Neural progenitor cell (in vitro differentiated cells): ENCODE measurements around the gene URGCP. TPM values are rescaled to one million over a fixed set of nuclear protein-coding genes. Genes with fewer than 3 reads are reported as not detected.

Source experiments
- DNase-seq: peaks from one replicate; pipeline ENCODE4 v3.0.0-alpha.2; 2016; ENCODE audit warnings: low spot score
- H2AFZ ChIP-seq: fragments of 200-600 bp; sonication (generic); replicated peaks from 2 replicates; pipeline ENCODE4 v1.6.1; 2016; ENCODE audit warnings: antibody characterized with exemption
- H3F3A ChIP-seq: fragments of 200-600 bp; sonication (generic); 2 replicates; pipeline ENCODE4 v1.6.1; 2016; ENCODE audit warnings: antibody characterized with exemption, low read depth
- H3K27ac ChIP-seq: fragments of 200-600 bp; sonication (generic); 2 replicates; pipeline ENCODE4 v1.5.1; 2016; ENCODE audit warnings: mild to moderate bottlenecking
- H3K27me3 ChIP-seq: fragments of 200-600 bp; sonication (generic); 2 replicates; pipeline ENCODE4 v1.6.1; 2016; ENCODE audit warnings: mild to moderate bottlenecking, moderate library complexity
- H3K36me3 ChIP-seq: fragments of 200-600 bp; sonication (generic); 2 replicates; pipeline ENCODE4 v1.5.1; 2016
- H3K4me1 ChIP-seq: fragments of 200-600 bp; sonication (generic); 2 replicates; pipeline ENCODE4 v1.6.1; 2016; ENCODE audit warnings: mixed run types
- H3K4me2 ChIP-seq: fragments of 200-600 bp; sonication (generic); 2 replicates; pipeline ENCODE4 v1.6.1; 2016
- H3K4me3 ChIP-seq: fragments of 200-600 bp; sonication (generic); 2 replicates; pipeline ENCODE4 v1.5.1; 2016
- H3K79me2 ChIP-seq: fragments of 200-600 bp; sonication (generic); 2 replicates; pipeline ENCODE4 v1.6.1; 2016; ENCODE audit warnings: low read depth
- H3K9ac ChIP-seq: fragments of 200-600 bp; sonication (generic); 2 replicates; pipeline ENCODE4 v1.6.1; 2016
- H3K9me3 ChIP-seq: fragments of 200-600 bp; sonication (generic); 2 replicates; pipeline ENCODE4 v1.5.1; 2016; ENCODE audit warnings: low read depth
- H4K20me1 ChIP-seq: fragments of 200-600 bp; sonication (generic); 2 replicates; pipeline ENCODE4 v1.6.1; 2016; ENCODE audit warnings: low read depth
- H3K27ac Mint-ChIP-seq: 3 replicates; pipeline ENCODE4 v1.8.0; 2021; ENCODE audit warnings: mixed read lengths
- H3K27me3 Mint-ChIP-seq: 2 replicates; pipeline ENCODE4 v1.8.0; 2022; ENCODE audit warnings: low read depth, mild to moderate bottlenecking, inconsistent platforms, moderate library complexity, mixed read lengths; ENCODE audit not compliant: insufficient read depth
- H3K36me3 Mint-ChIP-seq: 3 replicates; pipeline ENCODE4 v1.8.0; 2021; ENCODE audit warnings: mixed read lengths
- H3K4me1 Mint-ChIP-seq: 3 replicates; pipeline ENCODE4 v1.8.0; 2021; ENCODE audit warnings: mixed read lengths
- H3K4me3 Mint-ChIP-seq: 3 replicates; pipeline ENCODE4 v1.8.0; 2021; ENCODE audit warnings: mild to moderate bottlenecking, moderate library complexity, mixed read lengths
- H3K9me3 Mint-ChIP-seq: 3 replicates; pipeline ENCODE4 v1.8.0; 2020; ENCODE audit warnings: mixed read lengths
- CTCF ChIP-seq: fragments of 200-600 bp; sonication (generic); IDR thresholded peaks from 2 replicates; pipeline ENCODE4 v1.5.1; 2017; ENCODE audit warnings: antibody characterized with exemption, mild to moderate bottlenecking
- EZH2 ChIP-seq: fragments of 200-600 bp; sonication (generic); IDR thresholded peaks from 2 replicates; pipeline ENCODE4 v1.6.1; 2017; ENCODE audit warnings: antibody characterized with exemption, mild to moderate bottlenecking, moderate library complexity
- EZH2phosphoT487 ChIP-seq: fragments of 200-600 bp; sonication (generic); IDR thresholded peaks from 2 replicates; pipeline ENCODE4 v1.6.1; 2017; ENCODE audit warnings: antibody characterized with exemption
- total RNA-seq: library from RNA; depleted of rRNA; stranded (reverse); fragments of >200 nt; gene quantifications from 2 replicates; pipeline ENCODE4 v1.2.3, GENCODE V29; 2015; ENCODE audit warnings: low replicate concordance

Gene URGCP
- total RNA-seq, 1 donor from 2014 or later: 9.2 TPM

DNA sequence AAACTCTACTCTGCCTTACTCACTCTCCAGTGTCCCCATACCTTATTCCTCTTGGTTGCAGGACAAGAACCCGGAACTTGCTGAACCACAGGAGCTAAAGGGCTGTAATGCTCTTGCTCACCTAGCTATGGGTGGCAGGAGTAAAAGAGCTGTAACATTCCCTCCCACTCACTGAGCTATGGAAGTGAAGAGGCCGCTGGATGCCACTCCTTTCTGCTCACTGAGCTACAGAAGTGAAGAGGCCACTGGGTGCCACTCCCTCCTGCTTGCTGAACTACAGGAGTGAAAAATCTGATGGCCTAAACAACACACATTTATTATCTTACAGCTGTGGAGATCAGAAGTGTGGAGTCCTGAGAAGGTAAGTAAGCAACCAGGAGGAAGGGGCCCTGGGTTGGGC, 54.6 kb downstream of the URGCP start:
- peaks cover 2% of the 10 kb centered on the region for H3K27me3 Mint-ChIP-seq
- TF ChIP-seq CTCF (no peak), EZH2phosphoT487 (no peak), EZH2 (no peak)
- no peak overlapping the region for H3K27ac Mint-ChIP-seq
- no peak overlapping the region for H3K4me3 Mint-ChIP-seq
- Histone ChIP-seq H3K4me2 (no peak overlapping the region), H3K4me3 (no peak overlapping the region), H3K9me3 (no peaks in the 10 kb centered on the region), H4K20me1 (no peaks in the 10 kb centered on the region), H3K27ac (no peak overlapping the region), H3K4me1 (no peaks in the 10 kb centered on the region), H2AFZ (no peak overlapping the region), H3K27me3 (no peaks in the 10 kb centered on the region), H3F3A (no peaks in the 10 kb centered on the region), H3K36me3 (no peaks in the 10 kb centered on the region), H3K79me2 (no peaks in the 10 kb centered on the region), H3K9ac (no peak overlapping the region)
- no peaks in the 10 kb centered on the region for H3K4me1 Mint-ChIP-seq
- DNase-seq: no peak
- no peaks in the 10 kb centered on the region for H3K36me3 Mint-ChIP-seq
- no peaks in the 10 kb centered on the region for H3K9me3 Mint-ChIP-seq

DNA sequence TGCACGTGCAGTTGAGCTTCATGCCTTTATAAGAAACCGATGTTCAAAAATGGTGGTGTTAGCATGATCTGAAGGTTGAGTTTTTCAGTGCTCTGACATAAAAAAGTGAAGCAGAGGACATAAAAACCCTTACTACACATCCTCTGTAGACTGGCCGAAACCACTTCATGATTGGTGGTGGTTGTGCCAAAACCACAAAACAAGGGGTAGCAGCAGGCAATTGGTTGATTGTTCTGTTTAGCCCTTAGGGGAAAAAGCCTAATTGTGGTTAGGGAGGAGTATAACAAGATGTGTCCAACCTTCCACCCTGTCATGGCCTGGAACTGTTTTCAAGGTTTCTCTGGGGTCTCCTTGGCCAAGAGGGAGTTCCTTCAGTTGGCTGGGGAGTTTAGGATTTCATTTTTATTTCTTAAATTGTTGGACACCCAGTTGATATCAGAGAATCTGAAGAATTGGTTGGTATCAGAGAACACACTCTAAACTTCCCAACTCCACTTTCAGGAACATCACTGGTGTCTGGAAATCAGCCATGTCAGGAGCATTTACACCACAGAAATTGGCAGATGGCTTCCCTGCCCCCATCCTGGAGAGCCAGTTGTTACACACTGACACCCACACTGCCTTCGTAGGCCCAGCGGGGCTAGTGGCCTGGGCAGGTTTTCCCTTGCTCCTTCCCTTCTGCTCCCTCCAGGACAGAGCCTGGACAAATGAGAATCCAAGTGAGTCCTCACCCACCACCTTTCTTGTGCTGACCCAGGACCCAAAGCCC, 55.9 kb downstream of the URGCP start:
- Histone ChIP-seq H3F3A (no peaks in the 10 kb centered on the region), H3K4me1 (no peaks in the 10 kb centered on the region), H4K20me1 (no peaks in the 10 kb centered on the region), H3K4me2 (no peak overlapping the region), H3K36me3 (no peaks in the 10 kb centered on the region), H3K79me2 (no peaks in the 10 kb centered on the region), H2AFZ (no peak overlapping the region), H3K4me3 (no peak overlapping the region), H3K27me3 (no peaks in the 10 kb centered on the region), H3K9me3 (no peaks in the 10 kb centered on the region), H3K9ac (no peak overlapping the region), H3K27ac (no peak overlapping the region)
- no peaks in the 10 kb centered on the region for H3K27me3 Mint-ChIP-seq
- no peaks in the 10 kb centered on the region for H3K36me3 Mint-ChIP-seq
- H3K4me3 Mint-ChIP-seq: no peak overlapping the region
- no peak for DNase-seq
- no peaks in the 10 kb centered on the region for H3K9me3 Mint-ChIP-seq
- no peaks in the 10 kb centered on the region for H3K4me1 Mint-ChIP-seq
- no peak overlapping the region for H3K27ac Mint-ChIP-seq
- no peak for TF ChIP-seq CTCF
- no peak for TF ChIP-seq EZH2phosphoT487
- TF ChIP-seq EZH2: no peak

- no peaks in the 10 kb centered on the region for H3K4me1 ChIP-seq
- H3K4me1 Mint-ChIP-seq: no peaks in the 10 kb centered on the region
- no peak overlapping the region for H3K4me2 ChIP-seq
- no peaks in the 10 kb centered on the region for H3K36me3 ChIP-seq
- no peaks in the 10 kb centered on the region for H4K20me1 ChIP-seq
- no peaks in the 10 kb centered on the region for H3K79me2 ChIP-seq
- no peaks in the 10 kb centered on the region for H3K36me3 Mint-ChIP-seq
- no peaks in the 10 kb centered on the region for H3K27me3 ChIP-seq
- H3K9me3 ChIP-seq: no peaks in the 10 kb centered on the region
- H3K27ac Mint-ChIP-seq: no peak overlapping the region
- no peak overlapping the region for H3K4me3 ChIP-seq
- no peak for DNase-seq
- H3K9me3 Mint-ChIP-seq: no peaks in the 10 kb centered on the region
- TF ChIP-seq EZH2phosphoT487 (no peak), EZH2 (no peak), CTCF (no peak)
- no peaks in the 10 kb centered on the region for H3K27me3 Mint-ChIP-seq
- H3K4me3 Mint-ChIP-seq: no peak overlapping the region
- no peak overlapping the region for H3K9ac ChIP-seq
- H3F3A ChIP-seq: no peaks in the 10 kb centered on the region
- no peak overlapping the region for H3K27ac ChIP-seq
- H2AFZ ChIP-seq: no peak overlapping the region
Measured at GRCh38 chr7:43849047-43849446, 57.3 kb downstream of the URGCP start.
